ENCODE data around the gene CTNNBIP1.

The CTNNBIP1 gene

GRCh38 chr1:9823943-9824701 is 85.9 kb downstream of the CTNNBIP1 start, which contains the start of gene CLSTN1:
CLSTN1 (minus strand) TSS chr1:9823965; CDS start chr1:9823733, 232 bp downstream.
- WGBS, 2 experiments: 0 to 1% methylated on average over 93 of the region's 93 CpGs

DNA sequence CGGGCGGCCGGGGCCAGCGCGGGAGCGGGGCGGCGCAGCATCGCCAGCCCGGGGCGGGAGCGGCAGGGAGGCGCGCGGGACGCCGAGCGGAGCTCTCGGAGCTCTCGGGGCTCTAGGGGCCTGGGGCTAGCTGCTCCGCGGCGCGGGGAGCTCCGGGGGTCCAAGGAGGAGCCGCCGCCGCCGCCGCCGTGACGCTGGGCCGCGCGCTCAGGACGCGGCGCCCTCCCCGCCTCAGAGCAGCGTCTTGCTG is 86.5 kb downstream of the CTNNBIP1 start:
- no peaks in the 10 kb centered on the region for H3K36me3 ChIP-seq (ENCODE audit: control insufficient read depth, insufficient read depth, low read length)
- no peak overlapping the region for H3K27ac ChIP-seq (ENCODE audit: insufficient read depth, low read depth, low read length, poor library complexity, severe bottlenecking)
- H3K9me3 ChIP-seq (ENCODE audit: control insufficient read depth, low read length): no peaks in the 10 kb centered on the region
- H3K4me1 ChIP-seq (ENCODE audit: control insufficient read depth, insufficient read depth, low read length): peaks cover 9% of the 10 kb centered on the region
- H3K4me3 ChIP-seq (ENCODE audit: insufficient read depth, low read depth, low read length): peak overlapping the region; percentile 87
- peaks cover 14% of the 10 kb centered on the region for H3K27me3 ChIP-seq (ENCODE audit: control insufficient read depth, insufficient read depth, low read length, poor library complexity, severe bottlenecking)
- 0% methylated on average over 40 of the region's 40 CpGs for WGBS, 2 experiments

More at GRCh38 chr1:9823943-9824701, 85.9 kb downstream of the CTNNBIP1 start, which contains the start of gene CLSTN1:
- peak within 1 kb of the TSS; percentile 87 for H3K4me3 ChIP-seq (ENCODE audit: insufficient read depth, low read depth, low read length)
- H3K27me3 ChIP-seq (ENCODE audit: control insufficient read depth, insufficient read depth, low read length, poor library complexity, severe bottlenecking): peaks cover 14% of the 10 kb centered on the region
- no peaks in the 10 kb centered on the region for H3K36me3 ChIP-seq (ENCODE audit: control insufficient read depth, insufficient read depth, low read length)
- no peak within 1 kb of the TSS for H3K27ac ChIP-seq (ENCODE audit: insufficient read depth, low read depth, low read length, poor library complexity, severe bottlenecking)
- H3K4me1 ChIP-seq (ENCODE audit: control insufficient read depth, insufficient read depth, low read length): peaks cover 9% of the 10 kb centered on the region
- H3K9me3 ChIP-seq (ENCODE audit: control insufficient read depth, low read length): no peaks in the 10 kb centered on the region

GRCh38 chr1:9822897-9823692 is 87.0 kb downstream of the CTNNBIP1 start:
- H3K4me3 ChIP-seq (ENCODE audit: insufficient read depth, low read depth, low read length): peak overlapping the region; percentile 87
- peaks cover 9% of the 10 kb centered on the region for H3K4me1 ChIP-seq (ENCODE audit: control insufficient read depth, insufficient read depth, low read length)
- no peaks in the 10 kb centered on the region for H3K9me3 ChIP-seq (ENCODE audit: control insufficient read depth, low read length)
- H3K27ac ChIP-seq (ENCODE audit: insufficient read depth, low read depth, low read length, poor library complexity, severe bottlenecking): no peak overlapping the region
- peaks cover 14% of the 10 kb centered on the region for H3K27me3 ChIP-seq (ENCODE audit: control insufficient read depth, insufficient read depth, low read length, poor library complexity, severe bottlenecking)
- H3K36me3 ChIP-seq (ENCODE audit: control insufficient read depth, insufficient read depth, low read length): no peaks in the 10 kb centered on the region
- 0% methylated on average over 71 of the region's 71 CpGs for WGBS, 2 experiments

- Histone ChIP-seq H3K4me3 (ENCODE audit: insufficient read depth, low read depth, low read length) (peak overlapping the region; percentile 87), H3K27ac (ENCODE audit: insufficient read depth, low read depth, low read length, poor library complexity, severe bottlenecking) (no peak overlapping the region), H3K4me1 (ENCODE audit: control insufficient read depth, insufficient read depth, low read length) (peaks cover 14% of the 10 kb centered on the region), H3K36me3 (ENCODE audit: control insufficient read depth, insufficient read depth, low read length) (no peaks in the 10 kb centered on the region), H3K27me3 (ENCODE audit: control insufficient read depth, insufficient read depth, low read length, poor library complexity, severe bottlenecking) (peaks cover 14% of the 10 kb centered on the region), H3K9me3 (ENCODE audit: control insufficient read depth, low read length) (no peaks in the 10 kb centered on the region)
- WGBS, 2 experiments: 10 to 12% methylated on average over 8 of the region's 8 CpGs
Observed at GRCh38 chr1:9822490-9822889, 87.6 kb downstream of the CTNNBIP1 start.

GRCh38 chr1:9821710-9822109 is 88.4 kb downstream of the CTNNBIP1 start:
- Histone ChIP-seq H3K9me3 (ENCODE audit: control insufficient read depth, low read length) (no peaks in the 10 kb centered on the region), H3K27me3 (ENCODE audit: control insufficient read depth, insufficient read depth, low read length, poor library complexity, severe bottlenecking) (peaks cover 14% of the 10 kb centered on the region), H3K36me3 (ENCODE audit: control insufficient read depth, insufficient read depth, low read length) (no peaks in the 10 kb centered on the region), H3K4me1 (ENCODE audit: control insufficient read depth, insufficient read depth, low read length) (peaks cover 14% of the 10 kb centered on the region), H3K27ac (ENCODE audit: insufficient read depth, low read depth, low read length, poor library complexity, severe bottlenecking) (no peak overlapping the region), H3K4me3 (ENCODE audit: insufficient read depth, low read depth, low read length) (peak overlapping the region; percentile 87)
- WGBS, 2 experiments: 92 to 96% methylated on average over 3 of the region's 4 CpGs

GRCh38 chr1:9820521-9820920 is 89.5 kb downstream of the CTNNBIP1 start:
- Histone ChIP-seq H3K9me3 (ENCODE audit: control insufficient read depth, low read length) (no peaks in the 10 kb centered on the region), H3K4me3 (ENCODE audit: insufficient read depth, low read depth, low read length) (no peak overlapping the region), H3K27ac (ENCODE audit: insufficient read depth, low read depth, low read length, poor library complexity, severe bottlenecking) (no peak overlapping the region), H3K4me1 (ENCODE audit: control insufficient read depth, insufficient read depth, low read length) (peaks cover 11% of the 10 kb centered on the region), H3K27me3 (ENCODE audit: control insufficient read depth, insufficient read depth, low read length, poor library complexity, severe bottlenecking) (peaks cover 14% of the 10 kb centered on the region), H3K36me3 (ENCODE audit: control insufficient read depth, insufficient read depth, low read length) (no peaks in the 10 kb centered on the region)
- 86 to 90% methylated on average over 3 of the region's 3 CpGs for WGBS, 2 experiments

GRCh38 chr1:9817734-9818133 is 92.3 kb downstream of the CTNNBIP1 start:
- Histone ChIP-seq H3K27ac (ENCODE audit: insufficient read depth, low read depth, low read length, poor library complexity, severe bottlenecking) (no peak overlapping the region), H3K4me3 (ENCODE audit: insufficient read depth, low read depth, low read length) (no peak overlapping the region), H3K36me3 (ENCODE audit: control insufficient read depth, insufficient read depth, low read length) (no peaks in the 10 kb centered on the region), H3K27me3 (ENCODE audit: control insufficient read depth, insufficient read depth, low read length, poor library complexity, severe bottlenecking) (no peaks in the 10 kb centered on the region), H3K4me1 (ENCODE audit: control insufficient read depth, insufficient read depth, low read length) (peaks cover 6% of the 10 kb centered on the region), H3K9me3 (ENCODE audit: control insufficient read depth, low read length) (no peaks in the 10 kb centered on the region)
- WGBS, 2 experiments: 68 to 75% methylated on average over 4 of the region's 4 CpGs

DNA sequence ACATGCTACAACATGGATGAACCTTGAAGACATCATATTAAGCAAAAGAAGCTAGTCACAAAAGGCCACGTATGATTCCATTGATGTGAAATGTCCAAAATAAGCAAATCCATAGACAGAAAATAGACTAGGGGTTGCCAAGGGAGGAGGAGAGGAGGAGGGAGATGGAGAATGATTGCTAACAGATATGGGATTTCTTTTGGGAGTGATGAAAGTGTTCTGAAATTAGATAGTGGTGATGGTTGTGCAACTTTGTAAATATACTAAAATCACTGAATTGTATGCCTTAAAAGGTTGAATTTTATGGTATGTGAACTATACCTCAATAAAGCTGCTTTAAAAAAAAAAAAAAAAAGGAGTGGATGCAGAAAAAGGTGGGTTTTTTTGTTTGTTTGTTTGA is 93.9 kb downstream of the CTNNBIP1 start:
- 83 to 100% methylated on average over 1 of the region's 1 CpG for WGBS, 2 experiments
- H3K27ac ChIP-seq (ENCODE audit: insufficient read depth, low read depth, low read length, poor library complexity, severe bottlenecking): no peak overlapping the region
- H3K9me3 ChIP-seq (ENCODE audit: control insufficient read depth, low read length): no peaks in the 10 kb centered on the region
- no peaks in the 10 kb centered on the region for H3K27me3 ChIP-seq (ENCODE audit: control insufficient read depth, insufficient read depth, low read length, poor library complexity, severe bottlenecking)
- H3K4me3 ChIP-seq (ENCODE audit: insufficient read depth, low read depth, low read length): no peak overlapping the region
- peaks cover 6% of the 10 kb centered on the region for H3K4me1 ChIP-seq (ENCODE audit: control insufficient read depth, insufficient read depth, low read length)
- H3K36me3 ChIP-seq (ENCODE audit: control insufficient read depth, insufficient read depth, low read length): no peaks in the 10 kb centered on the region

- Histone ChIP-seq H3K4me1 (ENCODE audit: control insufficient read depth, insufficient read depth, low read length) (peaks cover 6% of the 10 kb centered on the region), H3K9me3 (ENCODE audit: control insufficient read depth, low read length) (no peaks in the 10 kb centered on the region), H3K4me3 (ENCODE audit: insufficient read depth, low read depth, low read length) (no peak overlapping the region), H3K27me3 (ENCODE audit: control insufficient read depth, insufficient read depth, low read length, poor library complexity, severe bottlenecking) (no peaks in the 10 kb centered on the region), H3K27ac (ENCODE audit: insufficient read depth, low read depth, low read length, poor library complexity, severe bottlenecking) (no peak overlapping the region), H3K36me3 (ENCODE audit: control insufficient read depth, insufficient read depth, low read length) (no peaks in the 10 kb centered on the region)
- WGBS, 2 experiments: 97% methylated on average over 2 of the region's 2 CpGs
Observed at GRCh38 chr1:9815150-9815549, 94.9 kb downstream of the CTNNBIP1 start.

DNA sequence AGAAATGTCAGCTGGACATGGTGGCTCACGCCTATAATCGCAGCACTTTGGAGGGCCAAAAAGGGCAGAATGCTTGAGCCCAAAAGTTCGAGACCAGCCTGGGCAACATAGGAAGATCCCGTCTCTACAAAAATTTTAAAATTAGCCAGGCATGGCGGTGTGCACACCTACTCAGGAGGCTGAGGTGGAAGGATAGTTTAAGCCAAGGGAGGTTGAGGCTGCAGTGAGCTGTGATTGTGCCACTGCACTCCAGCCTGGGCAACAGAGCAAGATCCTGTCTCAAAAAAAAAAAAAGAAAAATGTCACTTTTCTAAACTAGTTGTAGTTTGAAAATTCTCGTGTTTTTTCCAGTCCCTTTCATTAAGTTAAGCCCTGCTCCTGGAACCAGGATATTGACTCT is 95.5 kb downstream of the CTNNBIP1 start:
- H3K4me1 ChIP-seq (ENCODE audit: control insufficient read depth, insufficient read depth, low read length): peaks cover 6% of the 10 kb centered on the region
- WGBS, 2 experiments: 95 to 96% methylated on average over 6 of the region's 6 CpGs

More for the DNA sequence above, 95.5 kb downstream of the CTNNBIP1 start:
- H3K27ac ChIP-seq (ENCODE audit: insufficient read depth, low read depth, low read length, poor library complexity, severe bottlenecking): no peak overlapping the region
- H3K36me3 ChIP-seq (ENCODE audit: control insufficient read depth, insufficient read depth, low read length): no peaks in the 10 kb centered on the region
- H3K4me3 ChIP-seq (ENCODE audit: insufficient read depth, low read depth, low read length): no peak overlapping the region
- H3K9me3 ChIP-seq (ENCODE audit: control insufficient read depth, low read length): no peaks in the 10 kb centered on the region
- H3K27me3 ChIP-seq (ENCODE audit: control insufficient read depth, insufficient read depth, low read length, poor library complexity, severe bottlenecking): no peaks in the 10 kb centered on the region
